Stomach (tissue), 9 donors: Measurements from ENCODE around the gene MAGI2. TPM values are rescaled to one million over a fixed set of nuclear protein-coding genes. Genes with fewer than 3 reads are reported as not detected.

Source experiments
- DNase-seq, 2 donors: peaks; one replicate each; pipeline versions ENCODE4 v3.0.0 to v3.0.0-alpha.2; 2013 to 2019
- H3K27ac ChIP-seq, 5 donors: fragments of 200-600 bp in 4 of 5; sonication (generic) in 4 of 5; one replicate each; pipeline ENCODE4 v1.5.1; 2013 to 2019; ENCODE audit warnings: mild to moderate bottlenecking in 1 of 5, moderate library complexity in 1 of 5
- H3K27me3 ChIP-seq, 3 donors: fragments of 200-600 bp; sonication (generic); one replicate each; pipeline ENCODE4 v1.5.1; 2017 to 2019; ENCODE audit warnings: mixed run types in 1 of 3
- H3K36me3 ChIP-seq, 4 donors: fragments of 200-600 bp; sonication (generic); 1 replicate in 3 of 4; 2 replicates in 1 of 4; pipeline ENCODE4 v1.5.1; 2016 to 2019
- H3K4me1 ChIP-seq, 4 donors: fragments of 200-600 bp; sonication (generic); one replicate each; pipeline ENCODE4 v1.5.1; 2016 to 2019
- H3K4me3 ChIP-seq, 4 donors: fragments of 200-600 bp; sonication (generic) in 3 of 4; one replicate each; pipeline ENCODE4 v1.5.1; 2016 to 2019; ENCODE audit warnings: mild to moderate bottlenecking in 1 of 4
- H3K9me3 ChIP-seq, 4 donors: fragments of 200-600 bp; sonication (generic); one replicate each; pipeline ENCODE4 v1.5.1; 2016 to 2019
- CTCF ChIP-seq, 7 experiments: fragments of 450-650 bp in 4 of 7; fragments of 200-600 bp in 3 of 7; sonication (generic) in 3 of 7; IDR thresholded peaks; one replicate each; pipeline ENCODE4 v1.5.1; 2016 to 2019; ENCODE audit warnings: antibody characterized with exemption in 7 of 7, control low read depth in 2 of 7, mild to moderate bottlenecking in 1 of 7
- EP300 ChIP-seq: sonication (generic); formaldehyde crosslinking; IDR thresholded peaks from one replicate; pipeline ENCODE4 v1.6.1; 2017; ENCODE audit warnings: antibody characterized with exemption
- POLR2A ChIP-seq, 4 donors: fragments of 450-650 bp; IDR thresholded peaks; one replicate each; pipeline ENCODE4 v1.6.1; 2016; ENCODE audit warnings: antibody characterized with exemption in 4 of 4, control low read depth in 2 of 4, mild to moderate bottlenecking in 1 of 4, moderate library complexity in 1 of 4
- POLR2AphosphoS5 ChIP-seq, 3 donors: sonication (generic); formaldehyde crosslinking; IDR thresholded peaks; one replicate each; pipeline ENCODE4 v1.6.1; 2016; ENCODE audit warnings: antibody characterized with exemption in 3 of 3
- WGBS, 5 donors: extraction: QIAGEN DNeasy Blood & Tissue Kit in 3 of 5; methylation state at CpG; one replicate each; pipeline versions ENCODE4 v1.1.5 to v1.1.7; 2013 to 2018; 5-methylcytosine and 5-hydroxymethylcytosine counted together
- intact Hi-C: fragments of 100-400 bp; cut with DNase I; formaldehyde crosslinking; loops from one replicate; pipeline ENCODE4 v1.15.1; 2023; ENCODE audit warnings: low total_unique reads
- polyA plus RNA-seq, 3 donors: library from polyadenylated mRNA; stranded (reverse); fragments of 200-250 nt; gene quantifications; one replicate each; pipeline ENCODE4 v1.2.3, GENCODE V29; 2013
- total RNA-seq, 5 donors: library from RNA; depleted of rRNA; stranded (reverse); fragments of >200 nt; gene quantifications; one replicate each; pipeline versions ENCODE4 v1.1.0 to v1.2.3, GENCODE V29; 2014 to 2016
- donor health status: healthy with polysubstance abuse.
- donor health status: Bipolar disorder and iron deficiency.
- donor health status: healthy.

MAGI2 gene
- total and polyA plus RNA-seq, 8 donors: 0.92 to 53.9 (median 5.8) TPM

GRCh38 chr7:78127009-78127408 lies 1326.5 kb downstream of the MAGI2 start:
- TF ChIP-seq EP300: no peak
- no peak for TF ChIP-seq POLR2A (IDR thresholded peaks at IDR 0.05)
- no peak for TF ChIP-seq POLR2AphosphoS5 (IDR thresholded peaks at IDR 0.05)
- TF ChIP-seq CTCF (IDR thresholded peaks at IDR 0.05): no peak
- H3K27me3 ChIP-seq: no peaks in the 10 kb centered on the region
- 68 to 89% (median 74%) methylated on average over 7 of the region's 7 CpGs for WGBS, 5 donors
- no peak overlapping the region for H3K27ac ChIP-seq
- no peaks in the 10 kb centered on the region for H3K9me3 ChIP-seq
- intact Hi-C loops: no loop called here
- no peak for DNase-seq
- no peak overlapping the region for H3K4me3 ChIP-seq
- H3K36me3 ChIP-seq: peaks cover 0 to 2% (median 0%) of the 10 kb centered on the region in 4 donors
- H3K4me1 ChIP-seq: no peaks in the 10 kb centered on the region

- TF ChIP-seq CTCF (IDR thresholded peaks at IDR 0.05): no peak
- TF ChIP-seq POLR2AphosphoS5 (IDR thresholded peaks at IDR 0.05): no peak
- TF ChIP-seq EP300: no peak
- no peak for TF ChIP-seq POLR2A (IDR thresholded peaks at IDR 0.05)
- DNase-seq: no peak
- no peak overlapping the region for H3K27ac ChIP-seq
- H3K4me3 ChIP-seq: no peak overlapping the region
- no peaks in the 10 kb centered on the region for H3K36me3 ChIP-seq
- intact Hi-C loops: no loop called here
- H3K27me3 ChIP-seq: no peaks in the 10 kb centered on the region
- 24 to 40% (median 31%) methylated on average over 2 of the region's 2 CpGs for WGBS, 5 donors
- H3K4me1 ChIP-seq: no peaks in the 10 kb centered on the region
- H3K9me3 ChIP-seq: no peaks in the 10 kb centered on the region
These were observed 1327.6 kb downstream of the MAGI2 start for GRCh38 chr7:78125884-78126283.

DNA sequence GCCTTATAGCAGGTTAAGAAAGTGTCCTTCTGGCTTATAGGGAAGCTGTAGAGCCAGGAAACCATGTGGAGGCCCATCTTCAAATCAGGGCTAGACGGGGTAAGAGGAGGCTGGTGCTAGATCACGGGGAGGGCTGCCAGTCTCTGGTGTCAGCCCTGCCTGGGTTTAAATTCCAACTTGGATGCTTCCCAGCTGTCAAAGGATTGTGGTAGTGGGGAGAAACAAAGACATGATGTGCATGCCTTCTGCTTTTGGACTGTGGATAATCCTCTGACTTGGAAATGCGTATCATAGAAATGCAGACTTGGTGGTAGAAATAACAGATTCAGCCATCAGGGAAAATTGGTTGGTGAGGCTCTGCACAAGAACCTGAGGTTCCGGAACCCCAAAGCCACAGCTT lies 1329.3 kb downstream of the MAGI2 start:
- 75 to 98% (median 94%) methylated on average over 4 of the region's 4 CpGs for WGBS, 5 donors

DNA sequence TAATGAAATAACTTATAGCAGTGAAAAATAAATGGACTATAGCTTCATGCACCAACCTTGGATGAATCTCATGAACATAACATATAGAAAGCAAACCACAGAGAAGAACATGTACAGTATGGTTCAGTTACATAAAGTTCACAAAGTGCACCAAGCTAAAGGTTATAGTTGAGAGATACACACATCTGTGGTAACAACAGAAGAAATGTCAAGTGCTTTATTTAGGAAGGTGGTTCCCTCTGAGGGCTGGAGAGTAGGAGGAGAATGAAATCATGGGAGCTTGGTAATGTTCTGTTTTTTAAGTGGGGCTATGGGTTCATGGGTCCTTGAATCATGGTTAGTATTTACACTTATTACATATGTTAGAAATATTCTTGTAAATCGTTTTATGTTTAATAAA lies 1331.6 kb downstream of the MAGI2 start:
- no peaks in the 10 kb centered on the region for H3K27me3 ChIP-seq
- no peaks in the 10 kb centered on the region for H3K4me1 ChIP-seq
- H3K36me3 ChIP-seq: no peaks in the 10 kb centered on the region
- H3K4me3 ChIP-seq: no peak overlapping the region
- no peak for DNase-seq
- H3K27ac ChIP-seq: no peak overlapping the region
- intact Hi-C loops: no loop called here
- no peaks in the 10 kb centered on the region for H3K9me3 ChIP-seq
- no peak for TF ChIP-seq POLR2AphosphoS5 (IDR thresholded peaks at IDR 0.05)
- WGBS, 5 donors: 44 to 67% (median 51%) methylated on average over 1 of the region's 1 CpG

More for the DNA sequence above, 1329.3 kb downstream of the MAGI2 start:
- Histone ChIP-seq H3K27ac (no peak overlapping the region), H3K4me3 (no peak overlapping the region), H3K27me3 (no peaks in the 10 kb centered on the region), H3K36me3 (no peaks in the 10 kb centered on the region), H3K9me3 (no peaks in the 10 kb centered on the region), H3K4me1 (no peaks in the 10 kb centered on the region)
- DNase-seq: no peak
- intact Hi-C loops: no loop called here
- TF ChIP-seq CTCF (IDR thresholded peaks at IDR 0.05): no peak
- no peak for TF ChIP-seq POLR2AphosphoS5 (IDR thresholded peaks at IDR 0.05)

DNA sequence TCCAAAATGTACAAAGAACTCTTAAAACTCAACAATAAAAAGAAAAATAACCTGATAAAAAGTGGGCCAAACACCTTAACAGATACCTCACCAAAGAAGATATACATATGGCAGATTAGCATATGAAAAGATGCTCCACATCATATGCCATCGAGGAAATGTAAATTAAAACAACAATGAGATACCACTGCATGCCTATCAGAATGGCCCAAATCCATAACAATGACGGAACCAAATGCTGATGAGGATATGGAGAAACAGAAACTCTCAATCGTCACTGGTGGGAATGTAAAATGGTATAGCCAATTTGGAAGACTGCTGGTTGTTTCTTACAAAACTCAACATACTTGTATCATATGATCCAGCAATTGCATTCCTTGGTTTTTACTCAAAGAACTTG lies 1335.0 kb downstream of the MAGI2 start:
- H3K27ac ChIP-seq: no peak overlapping the region
- H3K9me3 ChIP-seq: no peaks in the 10 kb centered on the region
- WGBS, 5 donors: 57 to 63% (median 61%) methylated on average over 3 of the region's 3 CpGs
- H3K27me3 ChIP-seq: no peaks in the 10 kb centered on the region
- TF ChIP-seq POLR2AphosphoS5 (IDR thresholded peaks at IDR 0.05) (no peak), POLR2A (IDR thresholded peaks at IDR 0.05) (no peak), EP300 (no peak), CTCF (IDR thresholded peaks at IDR 0.05) (no peak)
- no peak overlapping the region for H3K4me3 ChIP-seq
- intact Hi-C loops: no loop called here
- no peak for DNase-seq
- no peaks in the 10 kb centered on the region for H3K4me1 ChIP-seq
- H3K36me3 ChIP-seq: no peaks in the 10 kb centered on the region
